Measurements from ENCODE around the gene PTGS2.

GRCh38 chr1:186689376-186689775 lies 9.2 kb upstream of the PTGS2 start:
- TF ChIP-seq CTCF (IDR thresholded peaks at IDR 0.05; ENCODE audit: insufficient read depth, low read length) (no peak), POLR2AphosphoS5 (IDR thresholded peaks at IDR 0.05; ENCODE audit: low read depth) (no peak), GABPA (IDR thresholded peaks at IDR 0.05; ENCODE audit: low read depth) (no peak), SPI1 (IDR thresholded peaks at IDR 0.05; ENCODE audit: borderline replicate concordance, low read depth) (no peak)
- TF ChIP-seq, protein P1, sequence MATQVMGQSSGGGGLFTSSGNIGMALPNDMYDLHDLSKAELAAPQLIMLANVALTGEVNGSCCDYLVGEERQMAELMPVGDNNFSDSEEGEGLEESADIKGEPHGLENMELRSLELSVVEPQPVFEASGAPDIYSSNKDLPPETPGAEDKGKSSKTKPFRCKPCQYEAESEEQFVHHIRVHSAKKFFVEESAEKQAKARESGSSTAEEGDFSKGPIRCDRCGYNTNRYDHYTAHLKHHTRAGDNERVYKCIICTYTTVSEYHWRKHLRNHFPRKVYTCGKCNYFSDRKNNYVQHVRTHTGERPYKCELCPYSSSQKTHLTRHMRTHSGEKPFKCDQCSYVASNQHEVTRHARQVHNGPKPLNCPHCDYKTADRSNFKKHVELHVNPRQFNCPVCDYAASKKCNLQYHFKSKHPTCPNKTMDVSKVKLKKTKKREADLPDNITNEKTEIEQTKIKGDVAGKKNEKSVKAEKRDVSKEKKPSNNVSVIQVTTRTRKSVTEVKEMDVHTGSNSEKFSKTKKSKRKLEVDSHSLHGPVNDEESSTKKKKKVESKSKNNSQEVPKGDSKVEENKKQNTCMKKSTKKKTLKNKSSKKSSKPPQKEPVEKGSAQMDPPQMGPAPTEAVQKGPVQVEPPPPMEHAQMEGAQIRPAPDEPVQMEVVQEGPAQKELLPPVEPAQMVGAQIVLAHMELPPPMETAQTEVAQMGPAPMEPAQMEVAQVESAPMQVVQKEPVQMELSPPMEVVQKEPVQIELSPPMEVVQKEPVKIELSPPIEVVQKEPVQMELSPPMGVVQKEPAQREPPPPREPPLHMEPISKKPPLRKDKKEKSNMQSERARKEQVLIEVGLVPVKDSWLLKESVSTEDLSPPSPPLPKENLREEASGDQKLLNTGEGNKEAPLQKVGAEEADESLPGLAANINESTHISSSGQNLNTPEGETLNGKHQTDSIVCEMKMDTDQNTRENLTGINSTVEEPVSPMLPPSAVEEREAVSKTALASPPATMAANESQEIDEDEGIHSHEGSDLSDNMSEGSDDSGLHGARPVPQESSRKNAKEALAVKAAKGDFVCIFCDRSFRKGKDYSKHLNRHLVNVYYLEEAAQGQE (IDR thresholded peaks at IDR 0.05; ENCODE audit: insufficient replicate concordance, low read depth): no peak

Data from HL-60 (cell line).